Liver (tissue), 9 donors: ENCODE measurements around the gene HTR3A. TPM values are rescaled to one million over a fixed set of nuclear protein-coding genes. Genes with fewer than 3 reads are reported as not detected.

Source experiments
- DNase-seq: peaks from one replicate; pipeline ENCODE4 v3.0.0-alpha.2; 2017; ENCODE audit warnings: low spot score
- H3K27ac ChIP-seq, 2 donors: one replicate each; pipeline ENCODE4 v1.7.0; 2013; ENCODE audit warnings: inconsistent platforms in 2 of 2, low read length in 2 of 2, control low read depth in 1 of 2, low read depth in 1 of 2, mild to moderate bottlenecking in 1 of 2
- H3K27me3 ChIP-seq, 4 donors: one replicate each; pipeline versions ENCODE4 v1.6.1 to v1.7.0; 2013; ENCODE audit warnings: low read length in 3 of 4, inconsistent platforms in 1 of 4, mild to moderate bottlenecking in 1 of 4, moderate library complexity in 1 of 4; ENCODE audit not compliant: control insufficient read depth in 4 of 4, insufficient read depth in 4 of 4
- H3K36me3 ChIP-seq, 4 donors: one replicate each; pipeline versions ENCODE4 v1.6.1 to v1.7.0; 2013; ENCODE audit warnings: low read length in 3 of 4, mild to moderate bottlenecking in 3 of 4, low read depth in 1 of 4, moderate library complexity in 1 of 4; ENCODE audit not compliant: control insufficient read depth in 4 of 4, insufficient read depth in 3 of 4
- H3K4me1 ChIP-seq, 4 donors: one replicate each; pipeline versions ENCODE4 v1.6.1 to v1.7.0; 2013; ENCODE audit warnings: low read length in 3 of 4, mild to moderate bottlenecking in 3 of 4, moderate library complexity in 1 of 4; ENCODE audit not compliant: control insufficient read depth in 4 of 4, insufficient read depth in 4 of 4
- H3K4me3 ChIP-seq, 3 donors: one replicate each; pipeline versions ENCODE4 v1.6.1 to v1.7.0; 2013; ENCODE audit warnings: low read length in 3 of 3, control low read depth in 1 of 3, low read depth in 1 of 3, mild to moderate bottlenecking in 1 of 3
- H3K9ac ChIP-seq, 2 donors: one replicate each; pipeline ENCODE4 v1.7.0; 2013; ENCODE audit warnings: low read length in 2 of 2, mild to moderate bottlenecking in 2 of 2, moderate library complexity in 2 of 2, control low read depth in 1 of 2, low read depth in 1 of 2
- H3K9me3 ChIP-seq, 4 donors: one replicate each; pipeline versions ENCODE4 v1.6.1 to v1.7.0; 2013; ENCODE audit warnings: low read length in 3 of 4; ENCODE audit not compliant: control insufficient read depth in 4 of 4
- ATF3 ChIP-seq: IDR thresholded peaks from 2 replicates; pipeline ENCODE4 v1.6.1; 2016; ENCODE audit warnings: antibody characterized with exemption
- EGR1 ChIP-seq, 2 donors: IDR thresholded peaks; 2 replicates each; pipeline ENCODE4 v1.6.1; 2016 to 2018; ENCODE audit warnings: antibody characterized with exemption in 2 of 2, low read depth in 2 of 2
- FOXA1 ChIP-seq: IDR thresholded peaks from 2 replicates; pipeline ENCODE4 v1.6.1; 2016; ENCODE audit warnings: antibody characterized with exemption
- FOXA2 ChIP-seq: IDR thresholded peaks from 2 replicates; pipeline ENCODE4 v1.6.1; 2016; ENCODE audit warnings: antibody characterized with exemption
- GABPA ChIP-seq, 2 donors: IDR thresholded peaks in 1 of 2; conservative IDR thresholded peaks in 1 of 2; 2 replicates each; pipeline ENCODE4 v1.6.1; 2016; ENCODE audit warnings: antibody characterized with exemption in 2 of 2, mild to moderate bottlenecking in 1 of 2, moderate library complexity in 1 of 2
- HNF4A ChIP-seq, 2 donors: conservative IDR thresholded peaks; 2 replicates each; pipeline ENCODE4 v1.6.1; 2016; ENCODE audit warnings: antibody characterized with exemption in 2 of 2, mild to moderate bottlenecking in 2 of 2
- HNF4G ChIP-seq: IDR thresholded peaks from 2 replicates; pipeline ENCODE4 v1.6.1; 2016; ENCODE audit warnings: antibody characterized with exemption
- JUND ChIP-seq, 2 donors: IDR thresholded peaks; 2 replicates each; pipeline ENCODE4 v1.6.1; 2016; ENCODE audit warnings: antibody characterized with exemption in 2 of 2
- NR2F2 ChIP-seq: IDR thresholded peaks from 2 replicates; pipeline ENCODE4 v1.6.1; 2016; ENCODE audit warnings: antibody characterized with exemption
- RAD21 ChIP-seq, 2 donors: IDR thresholded peaks; 2 replicates each; pipeline ENCODE4 v1.6.1; 2016; ENCODE audit warnings: antibody characterized with exemption in 2 of 2, mild to moderate bottlenecking in 2 of 2
- RXRA ChIP-seq, 2 donors: IDR thresholded peaks; 2 replicates each; pipeline ENCODE4 v1.6.1; 2017 to 2018; ENCODE audit warnings: antibody characterized with exemption in 2 of 2, mild to moderate bottlenecking in 1 of 2
- SP1 ChIP-seq: IDR thresholded peaks from 2 replicates; pipeline ENCODE4 v1.6.1; 2018; ENCODE audit warnings: antibody characterized with exemption, mild to moderate bottlenecking
- TAF1 ChIP-seq: conservative IDR thresholded peaks from 2 replicates; pipeline ENCODE4 v1.6.1; 2016; ENCODE audit warnings: antibody characterized with exemption, mild to moderate bottlenecking
- YY1 ChIP-seq: IDR thresholded peaks from 2 replicates; pipeline ENCODE4 v1.6.1; 2016; ENCODE audit warnings: antibody characterized with exemption, mild to moderate bottlenecking
- WGBS: extraction: QIAGEN DNeasy Blood & Tissue Kit; methylation state at CpG from one replicate; pipeline ENCODE4 v1.1.7; 2013; 5-methylcytosine and 5-hydroxymethylcytosine counted together
- polyA plus RNA-seq, 2 donors: library from polyadenylated mRNA; stranded (reverse) in 1 of 2; unstranded in 1 of 2; fragments of 200-250 nt in 1 of 2; fragments of >200 nt in 1 of 2; fragmentation: Nextera tagmentation in 1 of 2; extraction: Ambion mirVana in 1 of 2; gene quantifications; one replicate each; pipeline versions ENCODE4 v1.2.1 to v1.2.3, GENCODE V29; 2013 to 2015
- total RNA-seq, 2 donors: library from RNA; depleted of rRNA; stranded (reverse); fragments of >200 nt; gene quantifications; one replicate each; pipeline ENCODE4 v1.2.3, GENCODE V29; 2014
- TF ChIP-seq, protein P1 (sequence below): fragments of 150-350 bp; IDR thresholded peaks from 2 replicates; pipeline ENCODE4 v1.5.1; 2017; ENCODE audit warnings: improper control_type of control experiment, low read depth, low read length; ENCODE audit not compliant: missing input control
- TF ChIP-seq, protein P2 (sequence below): IDR thresholded peaks from 2 replicates; pipeline ENCODE4 v1.6.1; 2016; ENCODE audit warnings: antibody characterized with exemption
- TF ChIP-seq, protein P3 (sequence below): IDR thresholded peaks from 2 replicates; pipeline ENCODE4 v1.6.1; 2016; ENCODE audit warnings: antibody characterized with exemption, mild to moderate bottlenecking
- TF ChIP-seq, protein P4 (sequence below): IDR thresholded peaks from 2 replicates; pipeline ENCODE4 v1.6.1; 2016; ENCODE audit warnings: antibody characterized with exemption
- donor health status: healthy.
- donor health status: healthy.
- donor health status: healthy.
- donor health status: healthy.
- donor health status: healthy.

HTR3A gene
- total and polyA plus RNA-seq, 4 donors, result not detected

DNA sequence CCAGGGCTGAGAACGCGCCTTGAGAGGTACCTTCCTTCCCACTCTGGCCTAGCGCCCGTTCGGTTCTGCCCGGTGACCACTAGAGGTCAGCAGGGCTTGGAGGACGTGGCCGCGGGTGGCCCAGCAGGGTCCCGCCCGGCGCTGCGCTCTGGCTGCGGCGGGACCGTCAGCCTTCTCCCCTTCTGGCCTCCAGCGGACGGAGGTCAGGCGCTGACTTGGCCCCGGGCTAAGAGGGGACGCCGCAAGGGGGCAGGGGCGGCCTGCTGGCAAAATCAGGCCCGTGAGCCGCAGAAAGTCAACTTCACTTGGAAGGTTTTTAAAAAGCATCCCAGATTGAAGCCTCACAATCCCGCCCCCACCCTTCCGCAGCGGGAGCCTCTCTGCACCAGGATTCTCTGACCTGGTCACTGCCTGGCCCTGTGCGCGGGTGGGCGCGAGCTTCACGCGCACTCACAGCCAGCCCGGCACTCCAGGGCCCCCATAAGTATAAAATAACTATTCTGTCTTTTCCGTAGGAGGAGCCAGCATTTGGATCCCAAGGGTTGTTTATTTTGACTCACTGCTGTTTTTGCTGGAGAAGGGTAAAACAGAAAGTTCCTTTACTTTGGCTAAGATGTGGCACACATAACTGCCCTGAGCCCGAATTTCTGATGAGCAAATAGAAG is 61.4 kb downstream of the HTR3A start:
- no peaks in the 10 kb centered on the region for H3K36me3 ChIP-seq
- peak; percentile 74 for DNase-seq
- 2% methylated on average over 37 of the region's 37 CpGs for WGBS

More for the DNA sequence above, 61.4 kb downstream of the HTR3A start:
- Histone ChIP-seq H3K27ac (peak overlapping the region; percentile 74 to 87), H3K4me3 (peak overlapping the region; percentile 7 to 45 (median 41)), H3K27me3 (no peaks in the 10 kb centered on the region), H3K9ac (peak overlapping the region in 1 of 2 donors; percentile 10), H3K4me1 (peaks cover 4 to 16% (median 8%) of the 10 kb centered on the region in 4 donors), H3K9me3 (no peaks in the 10 kb centered on the region)
- TF ChIP-seq TAF1 (no peak), SP1 (peak; percentile 46), ATF3 (no peak), HNF4A (conservative IDR thresholded peaks at IDR 0.05) (peak; percentile 25 to 44), JUND (IDR thresholded peaks at IDR 0.05) (peak in 1 of 2 donors; percentile 83), HNF4G (no peak), FOXA1 (peak; percentile 40), EGR1 (IDR thresholded peaks at IDR 0.05; ENCODE audit: low read depth in 2 of 2) (no peak), YY1 (no peak), GABPA (IDR thresholded peaks at IDR 0.05 in 1 of 2, conservative IDR thresholded peaks at IDR 0.05 in 1 of 2) (no peak), RXRA (IDR thresholded peaks at IDR 0.05) (peak; percentile 53 to 63), RAD21 (IDR thresholded peaks at IDR 0.05) (peak; percentile 93 to 96), FOXA2 (peak; percentile 61), NR2F2 (peak; percentile 96)
- TF ChIP-seq, protein P1, sequence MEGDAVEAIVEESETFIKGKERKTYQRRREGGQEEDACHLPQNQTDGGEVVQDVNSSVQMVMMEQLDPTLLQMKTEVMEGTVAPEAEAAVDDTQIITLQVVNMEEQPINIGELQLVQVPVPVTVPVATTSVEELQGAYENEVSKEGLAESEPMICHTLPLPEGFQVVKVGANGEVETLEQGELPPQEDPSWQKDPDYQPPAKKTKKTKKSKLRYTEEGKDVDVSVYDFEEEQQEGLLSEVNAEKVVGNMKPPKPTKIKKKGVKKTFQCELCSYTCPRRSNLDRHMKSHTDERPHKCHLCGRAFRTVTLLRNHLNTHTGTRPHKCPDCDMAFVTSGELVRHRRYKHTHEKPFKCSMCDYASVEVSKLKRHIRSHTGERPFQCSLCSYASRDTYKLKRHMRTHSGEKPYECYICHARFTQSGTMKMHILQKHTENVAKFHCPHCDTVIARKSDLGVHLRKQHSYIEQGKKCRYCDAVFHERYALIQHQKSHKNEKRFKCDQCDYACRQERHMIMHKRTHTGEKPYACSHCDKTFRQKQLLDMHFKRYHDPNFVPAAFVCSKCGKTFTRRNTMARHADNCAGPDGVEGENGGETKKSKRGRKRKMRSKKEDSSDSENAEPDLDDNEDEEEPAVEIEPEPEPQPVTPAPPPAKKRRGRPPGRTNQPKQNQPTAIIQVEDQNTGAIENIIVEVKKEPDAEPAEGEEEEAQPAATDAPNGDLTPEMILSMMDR, result peak; percentile 87
- TF ChIP-seq, protein P2, sequence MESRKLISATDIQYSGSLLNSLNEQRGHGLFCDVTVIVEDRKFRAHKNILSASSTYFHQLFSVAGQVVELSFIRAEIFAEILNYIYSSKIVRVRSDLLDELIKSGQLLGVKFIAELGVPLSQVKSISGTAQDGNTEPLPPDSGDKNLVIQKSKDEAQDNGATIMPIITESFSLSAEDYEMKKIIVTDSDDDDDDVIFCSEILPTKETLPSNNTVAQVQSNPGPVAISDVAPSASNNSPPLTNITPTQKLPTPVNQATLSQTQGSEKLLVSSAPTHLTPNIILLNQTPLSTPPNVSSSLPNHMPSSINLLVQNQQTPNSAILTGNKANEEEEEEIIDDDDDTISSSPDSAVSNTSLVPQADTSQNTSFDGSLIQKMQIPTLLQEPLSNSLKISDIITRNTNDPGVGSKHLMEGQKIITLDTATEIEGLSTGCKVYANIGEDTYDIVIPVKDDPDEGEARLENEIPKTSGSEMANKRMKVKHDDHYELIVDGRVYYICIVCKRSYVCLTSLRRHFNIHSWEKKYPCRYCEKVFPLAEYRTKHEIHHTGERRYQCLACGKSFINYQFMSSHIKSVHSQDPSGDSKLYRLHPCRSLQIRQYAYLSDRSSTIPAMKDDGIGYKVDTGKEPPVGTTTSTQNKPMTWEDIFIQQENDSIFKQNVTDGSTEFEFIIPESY, result no peak
- TF ChIP-seq, protein P3, sequence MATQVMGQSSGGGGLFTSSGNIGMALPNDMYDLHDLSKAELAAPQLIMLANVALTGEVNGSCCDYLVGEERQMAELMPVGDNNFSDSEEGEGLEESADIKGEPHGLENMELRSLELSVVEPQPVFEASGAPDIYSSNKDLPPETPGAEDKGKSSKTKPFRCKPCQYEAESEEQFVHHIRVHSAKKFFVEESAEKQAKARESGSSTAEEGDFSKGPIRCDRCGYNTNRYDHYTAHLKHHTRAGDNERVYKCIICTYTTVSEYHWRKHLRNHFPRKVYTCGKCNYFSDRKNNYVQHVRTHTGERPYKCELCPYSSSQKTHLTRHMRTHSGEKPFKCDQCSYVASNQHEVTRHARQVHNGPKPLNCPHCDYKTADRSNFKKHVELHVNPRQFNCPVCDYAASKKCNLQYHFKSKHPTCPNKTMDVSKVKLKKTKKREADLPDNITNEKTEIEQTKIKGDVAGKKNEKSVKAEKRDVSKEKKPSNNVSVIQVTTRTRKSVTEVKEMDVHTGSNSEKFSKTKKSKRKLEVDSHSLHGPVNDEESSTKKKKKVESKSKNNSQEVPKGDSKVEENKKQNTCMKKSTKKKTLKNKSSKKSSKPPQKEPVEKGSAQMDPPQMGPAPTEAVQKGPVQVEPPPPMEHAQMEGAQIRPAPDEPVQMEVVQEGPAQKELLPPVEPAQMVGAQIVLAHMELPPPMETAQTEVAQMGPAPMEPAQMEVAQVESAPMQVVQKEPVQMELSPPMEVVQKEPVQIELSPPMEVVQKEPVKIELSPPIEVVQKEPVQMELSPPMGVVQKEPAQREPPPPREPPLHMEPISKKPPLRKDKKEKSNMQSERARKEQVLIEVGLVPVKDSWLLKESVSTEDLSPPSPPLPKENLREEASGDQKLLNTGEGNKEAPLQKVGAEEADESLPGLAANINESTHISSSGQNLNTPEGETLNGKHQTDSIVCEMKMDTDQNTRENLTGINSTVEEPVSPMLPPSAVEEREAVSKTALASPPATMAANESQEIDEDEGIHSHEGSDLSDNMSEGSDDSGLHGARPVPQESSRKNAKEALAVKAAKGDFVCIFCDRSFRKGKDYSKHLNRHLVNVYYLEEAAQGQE, result peak; percentile 23
- TF ChIP-seq, protein P4, sequence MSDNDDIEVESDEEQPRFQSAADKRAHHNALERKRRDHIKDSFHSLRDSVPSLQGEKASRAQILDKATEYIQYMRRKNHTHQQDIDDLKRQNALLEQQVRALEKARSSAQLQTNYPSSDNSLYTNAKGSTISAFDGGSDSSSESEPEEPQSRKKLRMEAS, result no peak
